Measurements from ENCODE around the gene KLHL25. TPM values are rescaled to one million over a fixed set of nuclear protein-coding genes. Genes with fewer than 3 reads are reported as not detected.

KLHL25 gene
- total and polyA plus RNA-seq, 2 of the 8 experiments (the other 6 are each of a cell fraction or from before 2014, with no cell fraction given) = 16.5 to 22.0 TPM

DNA sequence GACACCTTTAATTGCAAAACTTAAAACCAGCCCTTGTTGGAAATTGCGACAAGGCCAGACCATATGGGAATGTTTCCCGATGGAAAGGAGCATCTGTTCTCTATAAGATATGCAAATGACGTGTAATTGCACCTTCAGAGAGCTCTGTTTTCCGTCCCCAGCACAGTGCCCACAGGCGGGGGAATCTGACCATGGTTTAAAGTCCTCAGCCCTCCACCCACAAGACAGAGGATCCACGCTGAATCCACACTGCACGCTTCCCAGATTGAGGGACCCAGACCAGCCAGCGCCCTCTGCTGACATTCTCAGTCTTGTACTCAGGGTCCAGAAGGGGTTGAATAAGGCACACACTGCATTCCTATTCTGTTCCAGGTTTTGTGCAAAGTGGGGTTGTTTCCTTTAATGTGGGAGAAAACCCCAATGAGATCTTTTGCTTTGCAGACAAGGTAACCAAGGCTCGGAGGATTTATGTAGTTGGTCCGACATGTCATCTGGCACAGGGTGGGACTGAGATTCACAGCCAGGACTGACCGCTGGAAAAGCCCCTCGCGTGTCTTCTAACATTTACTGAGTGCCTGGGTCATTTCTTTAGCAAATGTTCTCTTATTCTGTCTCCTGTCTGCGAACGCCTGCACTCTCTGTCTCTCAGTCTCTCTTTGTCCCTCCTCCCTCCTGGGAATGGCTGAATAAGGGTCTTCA lies 36.8 kb upstream of the KLHL25 start (continued):
- TF ChIP-seq, protein P1, sequence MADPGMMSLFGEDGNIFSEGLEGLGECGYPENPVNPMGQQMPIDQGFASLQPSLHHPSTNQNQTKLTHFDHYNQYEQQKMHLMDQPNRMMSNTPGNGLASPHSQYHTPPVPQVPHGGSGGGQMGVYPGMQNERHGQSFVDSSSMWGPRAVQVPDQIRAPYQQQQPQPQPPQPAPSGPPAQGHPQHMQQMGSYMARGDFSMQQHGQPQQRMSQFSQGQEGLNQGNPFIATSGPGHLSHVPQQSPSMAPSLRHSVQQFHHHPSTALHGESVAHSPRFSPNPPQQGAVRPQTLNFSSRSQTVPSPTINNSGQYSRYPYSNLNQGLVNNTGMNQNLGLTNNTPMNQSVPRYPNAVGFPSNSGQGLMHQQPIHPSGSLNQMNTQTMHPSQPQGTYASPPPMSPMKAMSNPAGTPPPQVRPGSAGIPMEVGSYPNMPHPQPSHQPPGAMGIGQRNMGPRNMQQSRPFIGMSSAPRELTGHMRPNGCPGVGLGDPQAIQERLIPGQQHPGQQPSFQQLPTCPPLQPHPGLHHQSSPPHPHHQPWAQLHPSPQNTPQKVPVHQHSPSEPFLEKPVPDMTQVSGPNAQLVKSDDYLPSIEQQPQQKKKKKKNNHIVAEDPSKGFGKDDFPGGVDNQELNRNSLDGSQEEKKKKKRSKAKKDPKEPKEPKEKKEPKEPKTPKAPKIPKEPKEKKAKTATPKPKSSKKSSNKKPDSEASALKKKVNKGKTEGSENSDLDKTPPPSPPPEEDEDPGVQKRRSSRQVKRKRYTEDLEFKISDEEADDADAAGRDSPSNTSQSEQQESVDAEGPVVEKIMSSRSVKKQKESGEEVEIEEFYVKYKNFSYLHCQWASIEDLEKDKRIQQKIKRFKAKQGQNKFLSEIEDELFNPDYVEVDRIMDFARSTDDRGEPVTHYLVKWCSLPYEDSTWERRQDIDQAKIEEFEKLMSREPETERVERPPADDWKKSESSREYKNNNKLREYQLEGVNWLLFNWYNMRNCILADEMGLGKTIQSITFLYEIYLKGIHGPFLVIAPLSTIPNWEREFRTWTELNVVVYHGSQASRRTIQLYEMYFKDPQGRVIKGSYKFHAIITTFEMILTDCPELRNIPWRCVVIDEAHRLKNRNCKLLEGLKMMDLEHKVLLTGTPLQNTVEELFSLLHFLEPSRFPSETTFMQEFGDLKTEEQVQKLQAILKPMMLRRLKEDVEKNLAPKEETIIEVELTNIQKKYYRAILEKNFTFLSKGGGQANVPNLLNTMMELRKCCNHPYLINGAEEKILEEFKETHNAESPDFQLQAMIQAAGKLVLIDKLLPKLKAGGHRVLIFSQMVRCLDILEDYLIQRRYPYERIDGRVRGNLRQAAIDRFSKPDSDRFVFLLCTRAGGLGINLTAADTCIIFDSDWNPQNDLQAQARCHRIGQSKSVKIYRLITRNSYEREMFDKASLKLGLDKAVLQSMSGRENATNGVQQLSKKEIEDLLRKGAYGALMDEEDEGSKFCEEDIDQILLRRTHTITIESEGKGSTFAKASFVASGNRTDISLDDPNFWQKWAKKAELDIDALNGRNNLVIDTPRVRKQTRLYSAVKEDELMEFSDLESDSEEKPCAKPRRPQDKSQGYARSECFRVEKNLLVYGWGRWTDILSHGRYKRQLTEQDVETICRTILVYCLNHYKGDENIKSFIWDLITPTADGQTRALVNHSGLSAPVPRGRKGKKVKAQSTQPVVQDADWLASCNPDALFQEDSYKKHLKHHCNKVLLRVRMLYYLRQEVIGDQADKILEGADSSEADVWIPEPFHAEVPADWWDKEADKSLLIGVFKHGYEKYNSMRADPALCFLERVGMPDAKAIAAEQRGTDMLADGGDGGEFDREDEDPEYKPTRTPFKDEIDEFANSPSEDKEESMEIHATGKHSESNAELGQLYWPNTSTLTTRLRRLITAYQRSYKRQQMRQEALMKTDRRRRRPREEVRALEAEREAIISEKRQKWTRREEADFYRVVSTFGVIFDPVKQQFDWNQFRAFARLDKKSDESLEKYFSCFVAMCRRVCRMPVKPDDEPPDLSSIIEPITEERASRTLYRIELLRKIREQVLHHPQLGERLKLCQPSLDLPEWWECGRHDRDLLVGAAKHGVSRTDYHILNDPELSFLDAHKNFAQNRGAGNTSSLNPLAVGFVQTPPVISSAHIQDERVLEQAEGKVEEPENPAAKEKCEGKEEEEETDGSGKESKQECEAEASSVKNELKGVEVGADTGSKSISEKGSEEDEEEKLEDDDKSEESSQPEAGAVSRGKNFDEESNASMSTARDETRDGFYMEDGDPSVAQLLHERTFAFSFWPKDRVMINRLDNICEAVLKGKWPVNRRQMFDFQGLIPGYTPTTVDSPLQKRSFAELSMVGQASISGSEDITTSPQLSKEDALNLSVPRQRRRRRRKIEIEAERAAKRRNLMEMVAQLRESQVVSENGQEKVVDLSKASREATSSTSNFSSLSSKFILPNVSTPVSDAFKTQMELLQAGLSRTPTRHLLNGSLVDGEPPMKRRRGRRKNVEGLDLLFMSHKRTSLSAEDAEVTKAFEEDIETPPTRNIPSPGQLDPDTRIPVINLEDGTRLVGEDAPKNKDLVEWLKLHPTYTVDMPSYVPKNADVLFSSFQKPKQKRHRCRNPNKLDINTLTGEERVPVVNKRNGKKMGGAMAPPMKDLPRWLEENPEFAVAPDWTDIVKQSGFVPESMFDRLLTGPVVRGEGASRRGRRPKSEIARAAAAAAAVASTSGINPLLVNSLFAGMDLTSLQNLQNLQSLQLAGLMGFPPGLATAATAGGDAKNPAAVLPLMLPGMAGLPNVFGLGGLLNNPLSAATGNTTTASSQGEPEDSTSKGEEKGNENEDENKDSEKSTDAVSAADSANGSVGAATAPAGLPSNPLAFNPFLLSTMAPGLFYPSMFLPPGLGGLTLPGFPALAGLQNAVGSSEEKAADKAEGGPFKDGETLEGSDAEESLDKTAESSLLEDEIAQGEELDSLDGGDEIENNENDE (IDR thresholded peaks at IDR 0.05; ENCODE audit: insufficient replicate concordance, low read length) = no peak
- TF ChIP-seq RNF2 (IDR thresholded peaks at IDR 0.05; ENCODE audit: borderline replicate concordance, low read depth, low read length, missing control alignments, poor library complexity, severe bottlenecking) (no peak), KDM5A (IDR thresholded peaks at IDR 0.05; ENCODE audit: low read length) (no peak), SUZ12 (IDR thresholded peaks at IDR 0.05; ENCODE audit: low read length) (no peak), SP4 (IDR thresholded peaks at IDR 0.05; ENCODE audit: low read length) (no peak), NRF1 (IDR thresholded peaks at IDR 0.05; ENCODE audit: low read depth, low read length) (no peak), RBBP5 (IDR thresholded peaks at IDR 0.05; ENCODE audit: borderline replicate concordance, low read depth, low read length) (no peak), TAF1 (IDR thresholded peaks at IDR 0.05; ENCODE audit: low read depth, low read length) (no peak), ASH2L (IDR thresholded peaks at IDR 0.05; ENCODE audit: low read length) (no peak)
- TF ChIP-seq, protein P2, sequence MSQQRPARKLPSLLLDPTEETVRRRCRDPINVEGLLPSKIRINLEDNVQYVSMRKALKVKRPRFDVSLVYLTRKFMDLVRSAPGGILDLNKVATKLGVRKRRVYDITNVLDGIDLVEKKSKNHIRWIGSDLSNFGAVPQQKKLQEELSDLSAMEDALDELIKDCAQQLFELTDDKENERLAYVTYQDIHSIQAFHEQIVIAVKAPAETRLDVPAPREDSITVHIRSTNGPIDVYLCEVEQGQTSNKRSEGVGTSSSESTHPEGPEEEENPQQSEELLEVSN (IDR thresholded peaks at IDR 0.05) = no peak
